NOMO-1 (cell line): Measurements from ENCODE around the gene LLCFC1.
A peak's percentile ranks its signal among the peaks of the same experiment; 100 is the strongest.

Source experiments
- DNase-seq, 2 experiments: peaks; one replicate each; lab custom pipeline; 2025; ENCODE audit not compliant: unreplicated experiment in 2 of 2; lab: John Stamatoyannopoulos, UW

LLCFC1 gene

DNA sequence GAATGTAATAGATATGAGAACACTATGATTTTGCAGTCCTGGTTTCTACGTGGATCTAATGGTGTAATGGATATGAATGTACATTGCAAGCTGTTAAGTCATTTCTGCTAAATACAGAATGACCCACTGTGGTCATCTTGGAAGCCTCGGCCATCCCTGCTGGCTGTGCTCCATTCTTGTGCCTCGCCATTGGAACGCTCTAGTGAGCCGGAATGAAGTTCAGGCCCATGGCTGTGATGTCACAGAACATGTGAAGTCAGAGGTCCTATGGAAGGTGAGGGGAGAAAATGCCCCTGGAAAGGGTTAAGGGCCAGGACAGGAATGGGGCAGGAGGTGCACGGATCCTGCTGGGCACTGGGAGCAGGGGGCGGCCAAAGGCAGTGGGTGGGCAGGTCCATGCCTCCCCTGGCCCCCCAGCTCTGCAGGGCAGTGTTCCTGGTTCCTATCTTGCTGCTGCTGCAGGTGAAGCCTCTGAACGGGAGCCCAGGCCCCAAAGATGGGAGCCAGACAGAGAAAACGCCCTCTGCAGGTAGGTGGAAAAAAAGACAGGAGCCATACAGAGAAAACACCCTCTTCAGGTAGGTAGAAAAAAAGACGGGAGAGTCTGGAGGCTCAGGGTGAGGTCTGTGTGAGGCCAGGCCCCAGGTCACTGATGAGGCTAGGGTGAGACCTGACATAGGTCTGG is at the start of gene LLCFC1:
TSS of gene LLCFC1 (plus strand) at position 259 of the 685 bp plus-strand sequence. CDS start at position 397, 138 bp downstream.
- DNase-seq: no peak

GRCh38 chr7:142889816-142890215 is 49.5 kb upstream of the LLCFC1 start:
- no peak for DNase-seq

DNA sequence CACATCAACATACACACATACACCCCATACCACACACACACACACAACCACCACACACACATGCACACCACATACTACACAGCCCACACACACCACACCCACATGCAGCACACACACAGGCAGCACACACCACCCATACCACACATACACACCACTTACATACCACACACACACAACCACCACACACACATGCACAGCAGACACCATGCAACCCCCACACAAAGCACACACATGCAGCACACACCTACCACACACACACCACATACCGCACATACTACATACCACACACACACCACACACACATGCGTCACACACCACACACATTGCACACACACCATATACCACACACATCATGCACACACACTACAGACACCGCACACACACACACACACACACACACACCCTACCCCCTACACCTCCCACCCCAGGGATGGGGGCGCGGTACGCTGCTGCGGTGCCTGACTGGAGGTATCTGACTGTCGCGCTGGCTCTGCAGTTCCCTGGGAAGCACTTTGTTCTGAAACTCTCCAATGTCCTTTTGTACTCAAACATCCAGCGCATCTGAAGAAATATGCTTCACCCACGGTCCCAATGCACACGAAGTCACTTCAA is 48.3 kb upstream of the LLCFC1 start:
- DNase-seq: no peak

DNA sequence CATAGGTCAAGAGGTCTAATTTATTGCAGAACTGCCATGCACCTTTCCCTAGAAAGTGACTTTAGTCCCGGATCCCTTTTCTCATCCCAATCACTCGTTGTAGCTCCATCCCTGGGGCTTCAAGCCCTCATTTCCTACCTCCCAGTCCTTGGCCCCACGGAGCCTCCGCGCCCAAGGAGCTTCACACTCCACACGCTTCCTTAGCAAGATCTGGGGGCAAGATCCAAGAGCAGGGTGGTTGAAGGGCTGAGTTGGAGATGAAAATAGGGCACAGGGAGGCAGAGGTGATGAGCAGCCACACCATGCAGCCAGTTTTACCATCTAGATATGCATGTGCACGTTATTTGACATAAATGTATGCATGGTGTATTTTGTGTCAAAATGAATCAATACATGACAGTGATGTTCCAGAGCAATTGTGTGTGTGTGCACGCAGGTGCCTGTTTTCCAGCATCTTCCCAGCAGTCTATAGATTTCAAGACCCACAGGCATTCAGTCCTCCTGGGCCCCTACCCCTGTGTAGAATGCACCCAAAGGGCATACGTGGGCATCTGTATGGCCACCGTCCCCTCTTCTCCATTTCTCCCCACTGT is 47.7 kb upstream of the LLCFC1 start:
- no peak for DNase-seq

- DNase-seq: no peak
These were observed 46.3 kb upstream of the LLCFC1 start for GRCh38 chr7:142892951-142893350.

DNA sequence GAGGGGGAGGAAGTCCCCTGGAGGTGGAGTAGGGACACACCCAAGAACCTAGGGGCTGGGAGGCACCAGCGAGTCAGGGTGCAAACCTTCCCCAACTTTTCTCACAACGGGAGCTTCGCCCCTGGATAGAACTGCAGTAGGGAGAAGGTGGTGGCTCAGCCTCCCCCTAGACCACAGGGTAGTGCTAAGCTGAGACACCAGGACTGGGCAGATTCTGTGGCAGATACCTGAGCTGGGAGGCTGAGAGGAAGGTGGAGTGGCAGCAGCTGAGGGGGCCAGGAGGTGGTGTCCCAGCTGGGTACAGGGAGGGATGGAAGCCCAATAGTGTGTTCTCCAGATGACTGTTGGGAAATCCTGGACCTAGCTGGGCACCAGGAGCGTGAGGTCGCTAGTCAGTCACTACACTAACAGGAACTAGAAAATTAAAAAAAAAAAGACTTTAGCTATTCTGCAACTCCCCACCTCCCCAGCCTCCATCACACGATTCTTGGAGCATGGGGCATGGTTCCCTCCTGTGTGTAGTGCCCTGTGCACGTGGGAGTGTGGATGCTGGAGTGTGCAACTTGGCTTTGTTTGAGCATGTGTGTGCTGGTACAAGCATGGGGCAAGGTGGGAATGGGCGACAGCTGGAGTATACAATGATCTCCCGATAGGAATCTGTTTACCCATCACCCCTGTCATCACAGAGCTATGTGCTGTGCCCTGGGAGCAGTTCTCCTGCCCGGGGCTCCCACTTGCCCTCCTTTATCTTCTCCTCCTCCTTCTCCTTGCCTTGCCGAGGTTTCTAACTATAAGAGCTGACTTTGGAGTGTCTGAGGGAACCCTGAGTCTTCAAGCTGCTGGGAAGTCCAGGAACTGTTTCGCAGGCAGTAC is 44.9 kb upstream of the LLCFC1 start:
- DNase-seq: no peak

- DNase-seq: no peak
These were observed 44.2 kb upstream of the LLCFC1 start for GRCh38 chr7:142894985-142895593.

DNA sequence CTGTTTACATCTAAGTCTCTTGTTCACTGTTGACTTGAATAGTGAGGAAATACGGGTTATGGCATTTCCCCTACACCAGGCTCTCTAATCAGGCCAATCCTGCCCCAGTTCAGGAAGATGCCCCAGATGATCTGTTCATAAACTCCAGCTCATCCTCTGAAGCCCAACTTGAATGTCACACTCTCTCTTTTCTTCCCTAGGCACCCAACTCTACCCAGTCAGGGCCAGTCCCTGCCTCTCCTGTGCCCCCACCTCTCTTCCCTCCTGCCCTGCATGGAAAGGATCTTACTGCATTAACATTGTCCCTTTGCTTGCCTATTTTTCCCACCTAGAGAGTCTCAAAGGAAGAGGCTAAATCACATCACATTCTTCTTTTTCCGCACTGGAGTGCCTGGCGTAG is 43.1 kb upstream of the LLCFC1 start:
- DNase-seq: no peak

DNA sequence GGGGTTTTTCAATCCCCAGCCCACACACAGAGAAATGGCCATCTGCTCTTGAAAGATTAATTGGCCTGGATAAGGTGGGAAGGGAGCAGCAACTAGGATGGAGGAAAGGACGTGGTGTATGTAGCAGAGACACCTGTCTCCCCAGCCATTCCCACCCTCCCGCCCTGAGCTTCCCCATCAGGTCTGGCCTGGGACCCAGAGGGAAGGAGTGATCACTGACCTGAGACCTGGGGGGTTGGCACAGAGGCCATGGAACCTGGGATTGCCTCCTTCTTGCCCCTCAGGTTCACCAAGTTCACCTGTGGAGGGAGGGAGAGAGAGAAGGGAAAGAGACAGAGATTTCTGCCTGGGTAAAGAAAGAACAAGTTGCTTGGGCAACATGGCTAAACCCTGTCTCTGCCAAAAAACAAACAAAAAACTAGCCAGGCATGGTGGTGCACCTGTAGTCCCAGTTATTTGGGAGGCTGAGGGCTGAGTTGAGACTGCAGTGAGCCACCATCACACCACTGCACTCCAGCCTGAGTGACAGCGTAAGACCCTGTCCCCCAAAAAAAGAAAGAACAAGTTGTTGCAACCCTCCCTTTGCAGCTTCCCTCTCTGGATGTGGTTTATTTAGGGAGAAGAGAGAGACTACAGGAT is 42.4 kb upstream of the LLCFC1 start:
- no peak for DNase-seq

GRCh38 chr7:142897691-142898090 is 41.6 kb upstream of the LLCFC1 start:
- DNase-seq: no peak

DNA sequence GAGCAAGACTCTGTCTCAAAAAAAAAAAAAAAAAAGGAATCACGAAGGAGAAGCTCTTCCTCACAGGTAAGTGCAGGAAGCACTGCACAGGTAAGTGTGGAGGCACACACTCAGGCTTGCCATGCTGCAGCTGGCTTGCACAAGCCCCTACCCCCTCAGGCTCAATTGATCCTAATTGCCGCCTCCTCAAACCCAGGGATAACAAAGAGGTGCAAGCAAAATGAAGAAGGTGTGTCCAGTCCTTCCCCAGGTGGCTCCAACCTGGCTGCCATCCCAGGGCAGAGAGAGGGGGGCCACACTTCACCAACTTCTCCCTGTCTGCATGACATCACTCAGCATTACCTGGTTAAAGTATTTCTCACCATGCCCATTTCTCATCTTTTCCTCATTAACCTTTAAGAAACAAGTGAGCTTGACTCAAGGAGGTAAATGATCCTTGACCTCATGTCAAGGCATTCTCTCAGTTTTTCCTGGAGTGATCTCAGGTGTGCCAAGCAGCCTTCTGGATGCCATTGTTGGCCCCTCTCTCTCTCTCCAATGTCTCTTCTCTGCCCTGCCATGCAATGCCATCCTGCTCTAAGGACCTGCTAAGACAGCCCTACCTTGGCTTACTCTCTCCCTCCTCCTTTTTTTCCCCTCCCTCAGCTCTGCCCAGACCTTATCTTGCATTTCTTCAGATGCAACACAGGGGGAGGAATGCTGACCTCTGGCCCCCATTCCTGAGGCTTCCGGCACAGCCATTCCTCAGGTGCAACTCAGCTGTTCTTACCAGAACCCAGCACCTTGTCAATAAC is 40.7 kb upstream of the LLCFC1 start:
- DNase-seq: no peak

DNA sequence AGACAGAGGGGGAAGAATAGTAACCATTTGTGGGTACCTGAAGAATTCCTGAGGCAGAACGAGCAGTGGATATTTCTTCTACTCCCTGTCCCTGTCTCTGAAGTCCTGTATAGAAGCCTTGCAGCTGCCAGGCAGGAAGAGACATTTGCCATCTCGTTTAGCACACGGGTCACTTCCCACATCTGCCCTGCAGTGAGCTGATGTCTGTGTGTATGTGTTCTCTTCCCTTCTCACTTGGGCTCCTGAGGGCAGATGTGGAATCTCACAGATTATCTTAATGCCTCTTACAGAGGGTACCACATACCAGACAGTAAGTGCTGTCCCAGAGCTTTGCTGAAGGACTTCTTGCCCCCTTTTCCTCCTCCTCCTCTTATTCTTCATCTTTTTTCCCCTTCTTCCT is 39.6 kb upstream of the LLCFC1 start:
- DNase-seq: no peak

DNA sequence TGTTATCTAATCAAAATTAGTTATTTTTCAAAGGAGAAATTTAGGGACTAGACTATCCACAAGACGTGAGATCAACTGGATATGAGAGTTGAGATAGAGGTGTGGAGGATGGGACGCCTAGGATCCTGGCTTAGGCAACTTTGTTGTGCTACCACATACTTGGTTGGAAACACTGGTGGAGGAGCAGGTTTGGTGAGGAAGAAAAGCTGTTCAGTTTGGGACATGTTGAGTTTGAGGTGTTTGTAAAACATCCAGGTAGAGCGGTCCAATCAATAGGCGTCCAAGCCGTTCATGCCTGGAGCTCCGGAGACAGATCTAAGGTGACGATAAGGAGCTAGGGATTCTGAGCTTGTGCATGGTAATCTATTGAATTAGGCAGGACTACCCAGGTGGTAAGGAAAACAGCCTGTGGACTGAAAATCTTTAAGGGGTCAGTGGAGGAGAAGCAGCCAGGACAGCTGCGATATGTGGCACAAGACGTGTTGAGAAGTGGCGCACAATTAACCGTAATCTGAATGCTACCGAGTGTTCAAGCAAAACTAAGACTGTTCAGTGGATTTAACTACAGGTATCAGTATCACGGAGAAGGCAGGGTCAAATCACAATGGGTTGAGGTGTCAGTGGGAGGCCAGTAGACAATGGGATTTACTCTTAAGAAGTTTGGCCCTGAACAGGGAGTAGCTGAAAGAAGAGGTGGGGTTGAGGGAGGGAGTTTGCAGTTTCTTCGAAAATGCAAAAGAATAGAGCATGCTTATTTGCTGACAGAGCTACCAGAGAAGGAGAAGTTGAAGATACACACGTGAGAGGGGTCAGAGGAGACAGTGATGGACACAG is 37.6 kb upstream of the LLCFC1 start:
- DNase-seq: no peak

- DNase-seq: no peak
These were observed 35.2 kb upstream of the LLCFC1 start for GRCh38 chr7:142904128-142904527.

DNA sequence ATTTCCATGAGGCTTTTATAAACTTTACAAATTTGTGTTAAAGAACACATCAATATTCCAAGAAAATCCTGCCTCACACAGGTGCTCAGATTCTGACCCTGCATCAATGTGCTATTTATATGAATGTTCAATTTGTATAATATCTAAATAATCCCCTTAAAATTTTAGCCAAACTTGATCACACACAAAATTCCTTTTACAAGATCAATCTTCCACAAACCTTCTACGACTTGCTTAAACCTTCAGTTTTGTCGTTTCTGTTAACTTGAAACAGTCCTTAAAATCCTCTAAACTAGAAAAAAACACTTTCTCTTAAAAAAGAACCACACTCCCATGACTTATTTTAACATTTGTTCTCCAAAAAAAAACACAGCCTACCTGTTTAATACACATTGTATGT is 33.5 kb upstream of the LLCFC1 start:
- no peak for DNase-seq

DNA sequence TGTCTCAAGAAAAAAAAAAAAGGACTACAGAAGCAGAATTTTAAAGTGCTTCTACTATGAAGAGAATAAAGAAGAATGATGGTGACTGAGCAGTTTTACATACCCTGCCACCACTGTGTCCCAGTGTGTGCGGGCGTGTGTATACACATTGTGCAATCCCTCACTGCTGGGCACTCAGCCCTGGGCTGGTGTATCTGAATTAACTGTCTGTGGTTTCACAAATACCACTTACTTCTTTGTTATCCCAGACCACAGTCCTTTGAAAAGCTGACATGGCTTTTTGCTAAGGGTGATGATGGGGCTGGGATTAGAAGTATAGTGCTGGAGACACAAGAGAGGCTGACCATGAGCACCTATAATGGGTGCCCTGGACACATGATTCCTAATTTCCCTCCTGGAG is 32.6 kb upstream of the LLCFC1 start:
- DNase-seq: no peak

DNA sequence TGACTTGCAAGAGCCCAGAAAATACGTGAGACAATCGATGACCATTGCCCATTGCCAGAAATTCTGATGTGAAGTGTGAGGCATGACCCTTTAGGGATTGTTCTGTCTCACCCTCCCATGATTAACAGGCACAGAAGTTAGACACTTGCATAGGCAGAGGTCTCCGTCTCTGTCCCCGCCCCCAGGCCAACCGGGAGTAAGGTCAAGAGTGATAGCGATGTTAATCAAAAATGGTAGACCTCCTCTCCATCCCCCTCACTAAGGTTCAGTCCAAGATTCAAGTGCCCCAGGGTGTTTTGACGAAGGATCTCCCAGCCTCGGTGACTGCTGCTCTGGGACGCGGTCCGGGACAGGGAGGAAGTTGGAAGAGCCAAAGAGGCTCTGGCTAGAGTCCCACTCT is 31.0 kb upstream of the LLCFC1 start:
- DNase-seq: no peak

GRCh38 chr7:142908921-142909890 is 30.1 kb upstream of the LLCFC1 start:
- DNase-seq: peak; percentile 1 to 33
